ENCODE measurements around the gene FNDC1. TPM values are rescaled to one million over a fixed set of nuclear protein-coding genes. Genes with fewer than 3 reads are reported as not detected.

Gene FNDC1
- total and polyA plus RNA-seq, 3 experiments from 2014 or later: 0.04 TPM; not detected in 1

DNA sequence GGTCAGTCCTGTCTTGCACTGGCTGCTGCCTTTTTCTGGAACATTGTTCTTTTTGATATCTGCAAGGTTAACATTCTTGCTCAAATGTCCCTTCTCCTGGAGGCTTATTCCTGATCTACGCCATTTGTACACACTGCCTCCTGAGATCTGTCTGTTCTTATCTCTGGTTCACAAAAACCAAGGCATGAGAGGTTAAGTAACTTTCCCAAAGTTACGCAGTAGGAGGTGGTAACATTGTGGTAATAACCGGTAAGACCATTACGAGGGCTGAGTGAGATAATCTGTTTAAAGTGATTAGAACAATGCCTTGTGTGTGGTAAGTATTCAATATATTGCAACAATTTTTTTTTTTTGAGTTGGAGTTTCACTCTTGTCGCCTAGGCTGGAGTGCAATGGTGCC, 132.1 kb downstream of the FNDC1 start:
- POLR2A ChIA-PET: no interaction called here

GRCh38 chr6:159301810-159302593, 132.8 kb downstream of the FNDC1 start:
- no peaks in the 10 kb centered on the region for H3K4me1 ChIP-seq (ENCODE audit: insufficient read depth, low read length)
- no peak overlapping the region for H3K27ac Mint-ChIP-seq
- CTCF ChIA-PET: no interaction called here
- no peaks in the 10 kb centered on the region for H3K36me3 Mint-ChIP-seq
- no peaks in the 10 kb centered on the region for H3K36me3 ChIP-seq (ENCODE audit: insufficient read depth, low read length)
- peaks cover 9 to 51% of the 10 kb centered on the region in 2 donors for H3K27me3 Mint-ChIP-seq
- no peaks in the 10 kb centered on the region for H3K9me3 ChIP-seq (ENCODE audit: low read length)
- no peaks in the 10 kb centered on the region for H3K4me1 Mint-ChIP-seq
- no peaks in the 10 kb centered on the region for H3K27me3 ChIP-seq (ENCODE audit: insufficient read depth, low read length, poor library complexity, severe bottlenecking)
- DNase-seq: no peak
- no peak overlapping the region for H3K4me3 ChIP-seq (ENCODE audit: low read length)
- H3K9me3 Mint-ChIP-seq: no peaks in the 10 kb centered on the region
- H3K4me3 Mint-ChIP-seq: no peak overlapping the region
- POLR2A ChIA-PET: no interaction called here
- H3K27ac ChIP-seq (ENCODE audit: low read depth, low read length): no peak overlapping the region

More for the DNA sequence above, 132.1 kb downstream of the FNDC1 start:
- H3K27ac Mint-ChIP-seq: no peak overlapping the region
- H3K36me3 Mint-ChIP-seq: no peaks in the 10 kb centered on the region
- no peak for DNase-seq
- H3K9me3 Mint-ChIP-seq: no peaks in the 10 kb centered on the region
- Histone ChIP-seq H3K9me3 (ENCODE audit: low read length) (no peaks in the 10 kb centered on the region), H3K27me3 (ENCODE audit: insufficient read depth, low read length, poor library complexity, severe bottlenecking) (no peaks in the 10 kb centered on the region), H3K27ac (ENCODE audit: low read depth, low read length) (no peak overlapping the region), H3K36me3 (ENCODE audit: insufficient read depth, low read length) (no peaks in the 10 kb centered on the region), H3K4me1 (ENCODE audit: insufficient read depth, low read length) (no peaks in the 10 kb centered on the region), H3K4me3 (ENCODE audit: low read length) (no peak overlapping the region)
- CTCF ChIA-PET: no interaction called here
- H3K27me3 Mint-ChIP-seq: peaks cover 9 to 52% of the 10 kb centered on the region in 2 donors
- H3K4me1 Mint-ChIP-seq: no peaks in the 10 kb centered on the region
- H3K4me3 Mint-ChIP-seq: no peak overlapping the region

GRCh38 chr6:159302594-159302992, 133.4 kb downstream of the FNDC1 start:
- no peaks in the 10 kb centered on the region for H3K4me1 Mint-ChIP-seq
- Histone ChIP-seq H3K27ac (ENCODE audit: low read depth, low read length) (no peak overlapping the region), H3K9me3 (ENCODE audit: low read length) (no peaks in the 10 kb centered on the region), H3K4me1 (ENCODE audit: insufficient read depth, low read length) (no peaks in the 10 kb centered on the region), H3K36me3 (ENCODE audit: insufficient read depth, low read length) (no peaks in the 10 kb centered on the region), H3K4me3 (ENCODE audit: low read length) (no peak overlapping the region), H3K27me3 (ENCODE audit: insufficient read depth, low read length, poor library complexity, severe bottlenecking) (no peaks in the 10 kb centered on the region)
- ChIA-PET CTCF (no interaction called here), POLR2A (no interaction called here)
- no peak for DNase-seq
- H3K4me3 Mint-ChIP-seq: no peak overlapping the region
- H3K9me3 Mint-ChIP-seq: no peaks in the 10 kb centered on the region
- peaks cover 6 to 50% of the 10 kb centered on the region in 2 donors for H3K27me3 Mint-ChIP-seq
- no peak overlapping the region for H3K27ac Mint-ChIP-seq
- H3K36me3 Mint-ChIP-seq: no peaks in the 10 kb centered on the region

- H3K27me3 Mint-ChIP-seq: peaks cover 5 to 44% of the 10 kb centered on the region in 2 donors
- Histone ChIP-seq H3K4me1 (ENCODE audit: insufficient read depth, low read length) (no peaks in the 10 kb centered on the region), H3K27me3 (ENCODE audit: insufficient read depth, low read length, poor library complexity, severe bottlenecking) (no peaks in the 10 kb centered on the region), H3K36me3 (ENCODE audit: insufficient read depth, low read length) (no peaks in the 10 kb centered on the region), H3K27ac (ENCODE audit: low read depth, low read length) (no peak overlapping the region), H3K4me3 (ENCODE audit: low read length) (no peak overlapping the region), H3K9me3 (ENCODE audit: low read length) (no peaks in the 10 kb centered on the region)
- no peak for DNase-seq
- H3K4me1 Mint-ChIP-seq: no peaks in the 10 kb centered on the region
- H3K4me3 Mint-ChIP-seq: no peak overlapping the region
- no peaks in the 10 kb centered on the region for H3K36me3 Mint-ChIP-seq
- ChIA-PET POLR2A (no interaction called here), CTCF (no interaction called here)
- no peaks in the 10 kb centered on the region for H3K9me3 Mint-ChIP-seq
- H3K27ac Mint-ChIP-seq: no peak overlapping the region
These were observed 134.0 kb downstream of the FNDC1 start for GRCh38 chr6:159303159-159303558.

GRCh38 chr6:159303784-159304183, 134.6 kb downstream of the FNDC1 start:
- ChIA-PET POLR2A (no interaction called here), CTCF (no interaction called here)
- H3K27me3 ChIP-seq (ENCODE audit: insufficient read depth, low read length, poor library complexity, severe bottlenecking): no peaks in the 10 kb centered on the region
- Mint-ChIP-seq H3K4me1 (no peaks in the 10 kb centered on the region), H3K36me3 (no peaks in the 10 kb centered on the region), H3K27me3 (peaks cover 5 to 41% of the 10 kb centered on the region in 2 donors), H3K9me3 (no peaks in the 10 kb centered on the region), H3K27ac (no peak overlapping the region), H3K4me3 (no peak overlapping the region)
- DNase-seq: no peak
- no peaks in the 10 kb centered on the region for H3K4me1 ChIP-seq (ENCODE audit: insufficient read depth, low read length)
- H3K36me3 ChIP-seq (ENCODE audit: insufficient read depth, low read length): no peaks in the 10 kb centered on the region
- no peak overlapping the region for H3K4me3 ChIP-seq (ENCODE audit: low read length)
- H3K9me3 ChIP-seq (ENCODE audit: low read length): no peaks in the 10 kb centered on the region
- no peak overlapping the region for H3K27ac ChIP-seq (ENCODE audit: low read depth, low read length)

DNA sequence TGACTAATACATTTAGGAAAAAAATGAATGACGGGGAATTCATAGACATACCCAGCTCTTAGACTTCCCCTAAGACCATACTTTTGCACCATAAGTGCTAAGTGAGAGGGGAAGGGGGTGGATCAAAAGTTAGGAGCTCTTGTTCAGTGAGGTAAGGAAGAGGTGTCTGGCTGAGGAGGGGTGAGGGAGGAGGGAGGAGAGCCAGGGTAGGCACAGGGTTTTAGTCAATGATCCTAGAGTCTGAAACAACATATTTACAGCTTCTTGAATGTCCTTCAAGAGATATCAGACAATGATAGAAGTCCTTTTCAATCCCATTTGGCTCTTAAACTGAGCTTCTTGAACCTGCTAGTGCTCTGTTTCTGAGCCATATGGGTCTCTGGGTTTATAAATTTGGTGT, 135.4 kb downstream of the FNDC1 start:
- ChIA-PET POLR2A (no interaction called here), CTCF (no interaction called here)
- H3K36me3 Mint-ChIP-seq: no peaks in the 10 kb centered on the region
- Histone ChIP-seq H3K4me3 (ENCODE audit: low read length) (no peak overlapping the region), H3K27me3 (ENCODE audit: insufficient read depth, low read length, poor library complexity, severe bottlenecking) (no peaks in the 10 kb centered on the region), H3K36me3 (ENCODE audit: insufficient read depth, low read length) (no peaks in the 10 kb centered on the region), H3K9me3 (ENCODE audit: low read length) (no peaks in the 10 kb centered on the region), H3K4me1 (ENCODE audit: insufficient read depth, low read length) (no peaks in the 10 kb centered on the region), H3K27ac (ENCODE audit: low read depth, low read length) (no peak overlapping the region)
- H3K9me3 Mint-ChIP-seq: no peaks in the 10 kb centered on the region
- H3K27ac Mint-ChIP-seq: no peak overlapping the region
- H3K27me3 Mint-ChIP-seq: peaks cover 2 to 33% of the 10 kb centered on the region in 2 donors
- DNase-seq: no peak
- no peaks in the 10 kb centered on the region for H3K4me1 Mint-ChIP-seq
- H3K4me3 Mint-ChIP-seq: no peak overlapping the region

DNA sequence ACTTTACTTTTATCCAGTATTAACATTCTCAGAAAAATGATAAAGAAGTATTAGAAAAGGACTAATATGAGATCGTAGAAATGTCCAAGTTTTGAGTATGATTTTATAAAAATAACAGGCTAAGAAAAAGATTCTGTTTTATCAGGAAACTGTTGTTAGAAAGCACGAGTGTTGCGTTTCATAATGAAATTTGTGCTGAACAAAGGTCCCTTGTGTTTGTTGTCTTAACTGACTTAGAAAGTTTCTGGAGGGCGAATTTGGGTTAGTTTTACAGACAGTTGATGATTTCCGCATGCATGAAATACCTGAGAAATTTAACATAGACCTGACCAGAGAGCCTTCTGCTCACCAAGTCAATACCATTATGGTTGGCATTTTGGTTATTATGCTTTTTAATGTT, 136.0 kb downstream of the FNDC1 start:
- H3K36me3 Mint-ChIP-seq: no peaks in the 10 kb centered on the region
- Histone ChIP-seq H3K27ac (ENCODE audit: low read depth, low read length) (no peak overlapping the region), H3K9me3 (ENCODE audit: low read length) (no peaks in the 10 kb centered on the region), H3K4me3 (ENCODE audit: low read length) (no peak overlapping the region), H3K36me3 (ENCODE audit: insufficient read depth, low read length) (no peaks in the 10 kb centered on the region), H3K4me1 (ENCODE audit: insufficient read depth, low read length) (no peaks in the 10 kb centered on the region), H3K27me3 (ENCODE audit: insufficient read depth, low read length, poor library complexity, severe bottlenecking) (no peaks in the 10 kb centered on the region)
- H3K4me1 Mint-ChIP-seq: no peaks in the 10 kb centered on the region
- CTCF ChIA-PET: no interaction called here
- H3K9me3 Mint-ChIP-seq: no peaks in the 10 kb centered on the region
- H3K27ac Mint-ChIP-seq: no peak overlapping the region
- H3K4me3 Mint-ChIP-seq: no peak overlapping the region
- peaks cover 2 to 29% of the 10 kb centered on the region in 2 donors for H3K27me3 Mint-ChIP-seq
- DNase-seq: no peak
- POLR2A ChIA-PET: no interaction called here

DNA sequence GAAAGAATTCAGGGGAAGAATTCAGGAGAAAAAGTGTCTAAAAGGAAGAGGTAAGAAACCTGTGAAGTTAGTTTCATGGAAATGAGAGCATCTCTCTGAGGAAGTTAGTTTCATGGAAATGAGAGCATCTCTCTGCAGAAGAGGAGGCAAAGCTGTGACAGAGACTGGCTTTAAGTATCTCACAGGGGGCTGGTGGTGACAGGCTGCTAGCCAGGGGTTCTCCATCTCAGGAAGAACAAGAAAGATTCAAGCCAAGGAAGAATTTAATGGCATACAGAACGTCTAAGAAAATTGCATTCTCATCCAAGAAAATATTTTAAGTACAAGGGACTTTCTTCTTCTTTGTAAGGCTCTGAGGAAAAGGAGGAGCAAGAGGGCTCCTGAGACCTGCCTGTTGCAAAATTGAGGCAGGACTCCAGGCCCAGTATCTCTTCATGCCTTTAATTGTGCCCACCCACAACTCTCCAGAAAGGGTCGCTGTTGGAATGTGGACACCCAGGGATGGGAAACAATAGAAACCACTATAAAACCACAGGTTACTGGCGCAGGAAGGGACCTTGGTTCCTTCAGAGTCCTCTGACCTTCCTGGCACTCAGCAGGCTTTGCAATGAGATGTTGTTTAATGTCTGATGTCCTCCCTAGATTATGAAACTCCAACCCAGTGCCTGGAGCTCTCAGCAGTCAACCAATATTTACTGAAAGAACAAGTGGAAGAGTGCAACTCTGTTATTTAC, 136.8 kb downstream of the FNDC1 start:
- H3K4me1 Mint-ChIP-seq: no peaks in the 10 kb centered on the region
- no peak for DNase-seq
- H3K9me3 Mint-ChIP-seq: no peaks in the 10 kb centered on the region
- ChIA-PET CTCF (no interaction called here), POLR2A (no interaction called here)
- no peaks in the 10 kb centered on the region for H3K36me3 ChIP-seq (ENCODE audit: insufficient read depth, low read length)
- H3K27ac ChIP-seq (ENCODE audit: low read depth, low read length): no peak overlapping the region
- H3K27me3 ChIP-seq (ENCODE audit: insufficient read depth, low read length, poor library complexity, severe bottlenecking): no peaks in the 10 kb centered on the region
- no peak overlapping the region for H3K4me3 ChIP-seq (ENCODE audit: low read length)
- H3K27me3 Mint-ChIP-seq: peaks cover 2 to 24% of the 10 kb centered on the region in 2 donors
- H3K4me3 Mint-ChIP-seq: no peak overlapping the region
- no peaks in the 10 kb centered on the region for H3K4me1 ChIP-seq (ENCODE audit: insufficient read depth, low read length)
- no peaks in the 10 kb centered on the region for H3K36me3 Mint-ChIP-seq
- no peak overlapping the region for H3K27ac Mint-ChIP-seq
- no peaks in the 10 kb centered on the region for H3K9me3 ChIP-seq (ENCODE audit: low read length)
